HCT116 (cell line): Measurements from ENCODE around the gene DCHS1. TPM values are rescaled to one million over a fixed set of nuclear protein-coding genes. Genes with fewer than 3 reads are reported as not detected.

Experiments used
- ATAC-seq: fragments of 200-7000 bp; cut with Tn5 transposase; 2 replicates; pipeline ENCODE4 v1.9.1; 2020; ENCODE audit warnings: mild to moderate bottlenecking, moderate library complexity
- BruUV-seq: library from RNA; stranded (reverse); fragments of 400-500 nt; replicated peaks from 2 replicates; lab custom pipeline; 2021; lab: Mats Ljungman, UMichigan
- CTCF ChIA-PET: fragments of 300-600 bp; sonication (Branson Sonifier 250); formaldehyde crosslinking; loops from one replicate; lab custom pipeline; 2021; ENCODE audit warnings: antibody characterized with exemption; lab: Charles Lee
- POLR2A ChIA-PET: fragments of 300-600, 350-600 bp; sonication (Branson Sonifier 250); formaldehyde crosslinking; loops from one replicate; lab custom pipeline; 2021; ENCODE audit warnings: antibody characterized with exemption; lab: Charles Lee
- RAD21 ChIA-PET, 2 experiments: fragments of 300-600 bp; sonication (Branson Sonifier 250); formaldehyde crosslinking; loops; one replicate each; lab custom pipeline; 2023; ENCODE audit warnings: low total read pairs in 2 of 2; ENCODE audit not compliant: uncharacterized antibody in 2 of 2, unreplicated experiment in 2 of 2, low non-redundant PET in 1 of 2; lab: Charles Lee
- DNase-seq: peaks from one replicate; pipeline ENCODE4 v3.0.0-alpha.2; 2010; ENCODE audit warnings: low read depth, low spot score
- H2AFZ ChIP-seq: fragments of 200-600 bp; shearing (Covaris generic), sonication (generic); 2 replicates; pipeline ENCODE4 v1.6.1; 2017; ENCODE audit warnings: low read depth, mixed run types, mixed read lengths, antibody characterized with exemption, low read length; ENCODE audit not compliant: poor library complexity, severe bottlenecking
- H3K27ac ChIP-seq: 2 replicates; pipeline ENCODE4 v1.5.1; 2012; ENCODE audit warnings: low read depth, low read length
- H3K27me3 ChIP-seq: fragments of 200-600 bp; sonication (generic); 2 replicates; pipeline ENCODE4 v1.6.1; 2016; ENCODE audit warnings: mixed run types, low read length, mixed read lengths; ENCODE audit not compliant: insufficient read depth
- H3K36me3 ChIP-seq, 2 experiments: fragments of 200-500 bp in 1 of 2; fragments of 200-600 bp in 1 of 2; sonication (Bioruptor generic) in 1 of 2; sonication (generic) in 1 of 2; 2 replicates each; pipeline versions ENCODE4 v1.5.1 to v1.6.1; 2014 to 2016; ENCODE audit warnings: low read length in 2 of 2, inconsistent platforms in 1 of 2, mixed read lengths in 1 of 2, mixed run types in 1 of 2; ENCODE audit not compliant: insufficient read depth in 2 of 2, control insufficient read depth in 1 of 2
- H3K4me1 ChIP-seq, 2 experiments: fragments of 200-600 bp in 1 of 2; sonication (generic) in 1 of 2; 2 replicates each; pipeline versions ENCODE4 v1.5.1 to v1.6.1; 2012 to 2017; ENCODE audit warnings: low read length in 2 of 2, inconsistent platforms in 1 of 2, mild to moderate bottlenecking in 1 of 2, mixed read lengths in 1 of 2, mixed run types in 1 of 2, moderate library complexity in 1 of 2; ENCODE audit not compliant: insufficient read depth in 2 of 2, control insufficient read depth in 1 of 2
- H3K4me2 ChIP-seq: fragments of 200-600 bp; sonication (generic); 2 replicates; pipeline ENCODE4 v1.6.1; 2017; ENCODE audit warnings: mixed run types, low read length, mixed read lengths
- H3K4me3 ChIP-seq, 2 experiments: fragments of 200-600 bp in 1 of 2; sonication (generic) in 1 of 2; replicated peaks in 1 of 2; 2 replicates each; pipeline ENCODE4 v1.5.1; 2011 to 2016; ENCODE audit warnings: low read length in 2 of 2, control low read depth in 1 of 2, low read depth in 1 of 2, mild to moderate bottlenecking in 1 of 2, mixed read lengths in 1 of 2, mixed run types in 1 of 2
- H3K79me2 ChIP-seq: fragments of 200-600 bp; sonication (generic); 2 replicates; pipeline ENCODE4 v1.6.1; 2017; ENCODE audit warnings: mild to moderate bottlenecking, mixed run types, low read length, moderate library complexity, mixed read lengths; ENCODE audit not compliant: insufficient read depth
- H3K9ac ChIP-seq: fragments of 200-600 bp; sonication (generic); 2 replicates; pipeline ENCODE4 v1.6.1; 2016; ENCODE audit warnings: low read length, mixed read lengths
- H3K9me2 ChIP-seq: fragments of 200-600 bp; sonication (generic), shearing (Covaris generic); 2 replicates; pipeline ENCODE4 v1.6.1; 2017; ENCODE audit warnings: mixed run types, mild to moderate bottlenecking, moderate library complexity; ENCODE audit not compliant: insufficient read depth
- H3K9me3 ChIP-seq, 2 experiments: fragments of 200-500 bp in 1 of 2; fragments of 200-600 bp in 1 of 2; sonication (Bioruptor generic) in 1 of 2; sonication (generic) in 1 of 2; 2 replicates each; pipeline ENCODE4 v1.6.1; 2014 to 2017; ENCODE audit warnings: low read length in 2 of 2, mixed read lengths in 2 of 2, inconsistent platforms in 1 of 2, low read depth in 1 of 2, mild to moderate bottlenecking in 1 of 2, mixed run types in 1 of 2, moderate library complexity in 1 of 2; ENCODE audit not compliant: control insufficient read depth in 1 of 2, insufficient read depth in 1 of 2
- H4K20me1 ChIP-seq: fragments of 200-600 bp; sonication (generic), shearing (Covaris generic); 2 replicates; pipeline ENCODE4 v1.6.1; 2017; ENCODE audit warnings: mixed run types, mild to moderate bottlenecking, moderate library complexity; ENCODE audit not compliant: insufficient read depth
- CEBPB ChIP-seq: IDR thresholded peaks from 2 replicates; pipeline ENCODE4 v1.6.1; 2012; ENCODE audit warnings: low read depth
- EGR1 ChIP-seq: IDR thresholded peaks from 2 replicates; pipeline ENCODE4 v1.6.1; 2012; ENCODE audit warnings: low read depth
- EZH2 ChIP-seq: fragments of 200-600 bp; sonication (generic); IDR thresholded peaks from 2 replicates; pipeline ENCODE4 v1.6.1; 2017; ENCODE audit warnings: antibody characterized with exemption, mixed run types
- EZH2phosphoT487 ChIP-seq: fragments of 200-600 bp; IDR thresholded peaks from 2 replicates; pipeline ENCODE4 v1.6.1; 2018; ENCODE audit warnings: antibody characterized with exemption, borderline replicate concordance
- FOSL1 ChIP-seq: IDR thresholded peaks from 2 replicates; pipeline ENCODE4 v1.6.1; 2012; ENCODE audit warnings: low read depth
- JUND ChIP-seq: IDR thresholded peaks from 2 replicates; pipeline ENCODE4 v1.6.1; 2012
- POLR2AphosphoS5 ChIP-seq: IDR thresholded peaks from 2 replicates; pipeline ENCODE4 v1.6.1; 2011; ENCODE audit warnings: mild to moderate bottlenecking, low read depth, low read length, moderate library complexity
- RAD21 ChIP-seq: IDR thresholded peaks from 2 replicates; pipeline ENCODE4 v1.6.1; 2012; ENCODE audit warnings: low read depth, mild to moderate bottlenecking
- SIN3A ChIP-seq: IDR thresholded peaks from 2 replicates; pipeline ENCODE4 v1.6.1; 2012; ENCODE audit warnings: low read depth
- SP1 ChIP-seq: IDR thresholded peaks from 2 replicates; pipeline ENCODE4 v1.6.1; 2012; ENCODE audit warnings: low read depth
- SRF ChIP-seq: IDR thresholded peaks from 2 replicates; pipeline ENCODE4 v1.6.1; 2012; ENCODE audit warnings: low read depth
- ZNF274 ChIP-seq: fragments of 200-500 bp; sonication (Bioruptor generic); IDR thresholded peaks from 2 replicates; pipeline ENCODE4 v1.6.1; 2014; ENCODE audit warnings: mild to moderate bottlenecking, low read depth, low read length, inconsistent platforms
- intact Hi-C: fragments of 100-400 bp; cut with micrococcal nuclease; formaldehyde crosslinking; loops from 2 replicates; pipeline ENCODE4 v1.10.0; 2022
- total RNA-seq: library from RNA; stranded (reverse); gene quantifications from one replicate; pipeline ENCODE4 v1.2.1, GENCODE V29; 2021; ENCODE audit not compliant: unreplicated experiment
- TF ChIP-seq, protein P1 (sequence below): IDR thresholded peaks from 2 replicates; pipeline ENCODE4 v1.6.1; 2012
- TF ChIP-seq, protein P2 (sequence below): IDR thresholded peaks from 2 replicates; pipeline ENCODE4 v1.6.1; 2011; ENCODE audit warnings: mild to moderate bottlenecking, low read length, moderate library complexity; ENCODE audit not compliant: insufficient replicate concordance; ENCODE audit errors: extremely low read depth
- TF ChIP-seq, protein P3 (sequence below): IDR thresholded peaks from 2 replicates; pipeline ENCODE4 v1.6.1; 2012

The DCHS1 gene
- total RNA-seq, 1 experiment from 2014 or later: 0.30 TPM

DNA sequence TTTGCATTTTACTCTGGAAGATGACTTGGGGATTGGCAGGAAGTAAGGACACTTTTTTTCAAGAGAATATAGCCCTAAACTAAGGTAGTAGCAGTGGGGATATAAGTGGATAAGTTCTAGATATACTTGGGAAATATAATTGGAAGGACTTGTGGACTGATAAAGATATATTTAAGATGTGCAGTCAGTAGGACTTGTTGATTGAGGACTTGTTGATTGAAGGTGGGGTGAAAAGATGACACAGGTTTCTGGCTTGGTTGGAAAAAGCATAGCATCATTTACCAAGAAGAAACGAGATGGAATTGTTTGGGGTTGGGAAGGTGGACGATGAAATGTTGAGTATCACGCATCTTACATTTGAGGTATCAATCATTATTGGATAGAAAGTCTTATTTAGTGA, 42.1 kb downstream of the DCHS1 start:
- Histone ChIP-seq H3K9me2 (no peaks in the 10 kb centered on the region), H3K27me3 (no peaks in the 10 kb centered on the region), H3K4me1 (peaks cover 11 to 29% of the 10 kb centered on the region in 2 experiments), H2AFZ (no peak overlapping the region), H3K27ac (no peak overlapping the region), H4K20me1 (no peaks in the 10 kb centered on the region), H3K4me2 (no peak overlapping the region), H3K79me2 (peaks cover 29% of the 10 kb centered on the region), H3K36me3 (peaks cover 21 to 34% of the 10 kb centered on the region in 2 experiments), H3K9ac (no peak overlapping the region), H3K9me3 (no peaks in the 10 kb centered on the region), H3K4me3 (no peak overlapping the region)
- TF ChIP-seq, protein P1, sequence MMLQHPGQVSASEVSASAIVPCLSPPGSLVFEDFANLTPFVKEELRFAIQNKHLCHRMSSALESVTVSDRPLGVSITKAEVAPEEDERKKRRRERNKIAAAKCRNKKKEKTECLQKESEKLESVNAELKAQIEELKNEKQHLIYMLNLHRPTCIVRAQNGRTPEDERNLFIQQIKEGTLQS: no peak
- no peak for TF ChIP-seq POLR2AphosphoS5
- TF ChIP-seq ZNF274: no peak
- TF ChIP-seq CEBPB: no peak
- no peak for TF ChIP-seq EZH2phosphoT487
- no peak for TF ChIP-seq SIN3A
- no peak for TF ChIP-seq RAD21
- TF ChIP-seq, protein P2, sequence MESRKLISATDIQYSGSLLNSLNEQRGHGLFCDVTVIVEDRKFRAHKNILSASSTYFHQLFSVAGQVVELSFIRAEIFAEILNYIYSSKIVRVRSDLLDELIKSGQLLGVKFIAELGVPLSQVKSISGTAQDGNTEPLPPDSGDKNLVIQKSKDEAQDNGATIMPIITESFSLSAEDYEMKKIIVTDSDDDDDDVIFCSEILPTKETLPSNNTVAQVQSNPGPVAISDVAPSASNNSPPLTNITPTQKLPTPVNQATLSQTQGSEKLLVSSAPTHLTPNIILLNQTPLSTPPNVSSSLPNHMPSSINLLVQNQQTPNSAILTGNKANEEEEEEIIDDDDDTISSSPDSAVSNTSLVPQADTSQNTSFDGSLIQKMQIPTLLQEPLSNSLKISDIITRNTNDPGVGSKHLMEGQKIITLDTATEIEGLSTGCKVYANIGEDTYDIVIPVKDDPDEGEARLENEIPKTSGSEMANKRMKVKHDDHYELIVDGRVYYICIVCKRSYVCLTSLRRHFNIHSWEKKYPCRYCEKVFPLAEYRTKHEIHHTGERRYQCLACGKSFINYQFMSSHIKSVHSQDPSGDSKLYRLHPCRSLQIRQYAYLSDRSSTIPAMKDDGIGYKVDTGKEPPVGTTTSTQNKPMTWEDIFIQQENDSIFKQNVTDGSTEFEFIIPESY: no peak
- TF ChIP-seq JUND: no peak
- TF ChIP-seq SP1: no peak
- TF ChIP-seq FOSL1: no peak
- no peak for TF ChIP-seq SRF
- TF ChIP-seq, protein P3, sequence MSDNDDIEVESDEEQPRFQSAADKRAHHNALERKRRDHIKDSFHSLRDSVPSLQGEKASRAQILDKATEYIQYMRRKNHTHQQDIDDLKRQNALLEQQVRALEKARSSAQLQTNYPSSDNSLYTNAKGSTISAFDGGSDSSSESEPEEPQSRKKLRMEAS: no peak
- TF ChIP-seq EZH2: no peak
- TF ChIP-seq EGR1: no peak
- ChIA-PET RAD21 (no interaction called here), POLR2A (no interaction called here), CTCF (no interaction called here)
- intact Hi-C loops: no loop called here
- no peak for ATAC-seq
- no peak for DNase-seq
- no TSS peak for BruUV-seq
